Mesendoderm (in vitro differentiated cells): ENCODE measurements around the gene CYP19A1.

Source experiments
- DNase-seq: peaks from one replicate; pipeline ENCODE4 v3.0.0; 2013
- H2AK5ac ChIP-seq: 2 replicates; pipeline ENCODE4 v1.6.1; 2013; ENCODE audit warnings: low read length, inconsistent platforms
- H2BK120ac ChIP-seq: 2 replicates; pipeline ENCODE4 v1.6.1; 2013; ENCODE audit warnings: low read depth, mild to moderate bottlenecking, low read length, moderate library complexity, mixed read lengths
- H2BK15ac ChIP-seq: replicated peaks from 2 replicates; pipeline ENCODE4 v1.6.1; 2013; ENCODE audit warnings: low read depth, mild to moderate bottlenecking, moderate library complexity
- H2BK5ac ChIP-seq: 2 replicates; pipeline ENCODE4 v1.6.1; 2013; ENCODE audit warnings: low read length, inconsistent platforms
- H3K18ac ChIP-seq: 2 replicates; pipeline ENCODE4 v1.6.1; 2013; ENCODE audit warnings: mild to moderate bottlenecking, low read length, mixed read lengths
- H3K23ac ChIP-seq: one replicate; pipeline ENCODE4 v1.6.1; 2013; ENCODE audit warnings: low read length
- H3K27ac ChIP-seq: 2 replicates; pipeline ENCODE4 v1.5.1; 2013; ENCODE audit warnings: low read depth, mild to moderate bottlenecking, inconsistent platforms, low read length, moderate library complexity
- H3K27me3 ChIP-seq: 2 replicates; pipeline ENCODE4 v1.6.1; 2013; ENCODE audit warnings: low read length, control low read depth, mild to moderate bottlenecking, inconsistent platforms; ENCODE audit not compliant: insufficient read depth, poor library complexity
- H3K36me3 ChIP-seq: 2 replicates; pipeline ENCODE4 v1.6.1; 2013; ENCODE audit warnings: low read length, inconsistent platforms; ENCODE audit not compliant: control insufficient read depth, insufficient read depth
- H3K4ac ChIP-seq: one replicate; pipeline ENCODE4 v1.6.1; 2013; ENCODE audit warnings: low read depth, mild to moderate bottlenecking, low read length, moderate library complexity
- H3K4me1 ChIP-seq: 2 replicates; pipeline ENCODE4 v1.6.1; 2013; ENCODE audit warnings: low read depth, low read length, inconsistent platforms; ENCODE audit not compliant: control insufficient read depth
- H3K4me2 ChIP-seq: 2 replicates; pipeline ENCODE4 v1.6.1; 2013; ENCODE audit warnings: low read length
- H3K4me3 ChIP-seq: 2 replicates; pipeline ENCODE4 v1.5.1; 2013; ENCODE audit warnings: mild to moderate bottlenecking, low read length
- H3K56ac ChIP-seq: one replicate; pipeline ENCODE4 v1.6.1; 2013; ENCODE audit warnings: low read length
- H3K79me1 ChIP-seq: 2 replicates; pipeline ENCODE4 v1.6.1; 2013; ENCODE audit warnings: low read length, inconsistent platforms
- H3K79me2 ChIP-seq: 2 replicates; pipeline ENCODE4 v1.6.1; 2013; ENCODE audit warnings: mild to moderate bottlenecking, low read length; ENCODE audit not compliant: control insufficient read depth, insufficient read depth
- H3K9ac ChIP-seq: 2 replicates; pipeline ENCODE4 v1.6.1; 2013; ENCODE audit warnings: low read length, inconsistent platforms
- H4K5ac ChIP-seq: one replicate; pipeline ENCODE4 v1.6.1; 2013; ENCODE audit warnings: low read length
- H4K8ac ChIP-seq: one replicate; pipeline ENCODE4 v1.6.1; 2013; ENCODE audit warnings: low read depth, mild to moderate bottlenecking, control low read depth, low read length, moderate library complexity
- WGBS: extraction: QIAGEN DNeasy Blood & Tissue Kit; methylation state at CpG from one replicate; pipeline ENCODE4 v1.1.7; 2013; ENCODE audit warnings: low lambda C conversion rate, missing lambda C conversion rate; ENCODE audit not compliant: insufficient coverage; ENCODE audit errors: extremely low coverage; 5-methylcytosine and 5-hydroxymethylcytosine counted together

The CYP19A1 gene

DNA sequence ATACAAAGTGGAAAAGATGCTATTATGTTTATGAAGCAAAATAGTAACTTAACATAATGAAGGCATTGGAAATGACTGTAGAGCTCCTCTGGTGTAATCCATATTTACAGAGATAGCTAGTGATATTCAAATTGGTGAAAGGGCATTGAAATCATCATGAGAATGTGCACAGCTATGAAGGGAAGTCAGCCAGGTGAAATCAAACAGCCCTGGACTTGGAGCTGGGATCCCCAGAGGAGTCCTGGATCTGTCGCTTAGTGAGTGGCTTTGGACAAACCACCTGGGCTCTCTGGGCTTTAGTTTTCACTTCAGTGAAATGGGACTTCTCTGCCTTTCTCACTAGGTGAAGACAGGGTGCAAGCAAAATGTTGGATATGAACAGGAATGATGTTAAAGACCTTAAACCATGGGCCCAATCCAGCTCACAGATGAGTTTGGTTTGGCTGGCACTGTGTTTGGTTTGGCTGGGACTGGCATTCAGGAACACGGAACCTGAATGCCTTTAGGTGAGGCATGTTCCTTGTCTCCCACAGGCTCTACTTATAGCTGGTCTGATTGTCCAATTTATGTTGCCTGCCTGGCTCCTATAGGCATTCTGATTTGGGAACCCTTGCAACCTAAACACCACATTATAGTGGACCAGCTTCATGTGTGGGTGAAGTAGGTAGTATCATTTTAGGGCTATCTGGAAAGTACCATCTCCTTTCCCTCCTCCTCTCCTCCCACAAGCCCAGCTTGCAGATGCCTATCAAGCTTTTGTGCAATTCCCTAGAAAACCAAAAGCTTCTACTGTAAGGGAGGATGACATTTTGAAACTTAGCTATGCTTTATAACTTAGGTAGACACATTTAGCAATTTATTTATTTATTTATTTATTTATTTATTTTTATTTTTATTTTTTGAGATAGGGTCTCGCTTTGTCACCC lies 133.1 kb downstream of the CYP19A1 start:
- H3K79me2 ChIP-seq, result no peaks in the 10 kb centered on the region
- no peak overlapping the region for H3K27ac ChIP-seq
- no peak overlapping the region for H2BK15ac ChIP-seq
- H3K4me3 ChIP-seq, result no peak overlapping the region
- H3K9ac ChIP-seq, result no peak overlapping the region
- H3K79me1 ChIP-seq, result no peaks in the 10 kb centered on the region
- H2AK5ac ChIP-seq, result no peak overlapping the region
- DNase-seq, result no peak
- H3K18ac ChIP-seq, result no peak overlapping the region
- H4K5ac ChIP-seq, result no peak overlapping the region
- H3K23ac ChIP-seq, result no peak overlapping the region
- H3K4ac ChIP-seq, result no peak overlapping the region
- no peak overlapping the region for H2BK120ac ChIP-seq
- no peak overlapping the region for H3K4me2 ChIP-seq
- H3K36me3 ChIP-seq, result no peaks in the 10 kb centered on the region
- no peak overlapping the region for H4K8ac ChIP-seq
- H2BK5ac ChIP-seq, result no peak overlapping the region
- no peak overlapping the region for H3K56ac ChIP-seq
- no peaks in the 10 kb centered on the region for H3K27me3 ChIP-seq
- no peaks in the 10 kb centered on the region for H3K4me1 ChIP-seq
- WGBS, result no CpG with 5 or more reads among the region's 3 CpGs

DNA sequence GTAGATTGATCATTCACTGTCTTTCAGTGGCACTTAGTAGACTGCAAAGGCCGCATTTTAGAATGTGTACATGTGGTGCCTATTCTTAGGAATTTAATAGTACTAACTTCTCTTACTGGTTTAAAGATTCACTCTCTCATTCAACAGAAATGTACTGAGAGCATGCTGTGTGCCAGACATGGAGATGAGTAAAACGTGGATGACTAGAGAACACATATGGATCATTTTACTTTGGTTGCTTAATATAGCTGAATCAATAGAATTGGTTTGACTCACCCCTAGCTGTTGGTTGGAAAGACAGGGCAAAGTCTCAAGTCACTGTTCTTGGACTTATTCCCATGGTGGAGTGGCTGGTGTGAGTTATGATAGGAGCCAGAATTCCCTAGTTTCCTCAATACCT lies 134.6 kb downstream of the CYP19A1 start:
- H3K36me3 ChIP-seq, result no peaks in the 10 kb centered on the region
- no peak overlapping the region for H2BK15ac ChIP-seq
- no peak overlapping the region for H2BK120ac ChIP-seq
- no peak overlapping the region for H4K8ac ChIP-seq
- H3K27ac ChIP-seq, result no peak overlapping the region
- no CpG with 5 or more reads among the region's 2 CpGs for WGBS
- H2AK5ac ChIP-seq, result no peak overlapping the region
- H3K4ac ChIP-seq, result no peak overlapping the region
- no peak overlapping the region for H3K4me2 ChIP-seq
- H3K18ac ChIP-seq, result no peak overlapping the region
- no peak overlapping the region for H3K56ac ChIP-seq
- no peaks in the 10 kb centered on the region for H3K79me1 ChIP-seq
- H3K27me3 ChIP-seq, result no peaks in the 10 kb centered on the region
- no peak overlapping the region for H3K4me3 ChIP-seq
- H4K5ac ChIP-seq, result no peak overlapping the region
- no peak for DNase-seq
- no peak overlapping the region for H2BK5ac ChIP-seq
- H3K4me1 ChIP-seq, result no peaks in the 10 kb centered on the region
- no peak overlapping the region for H3K23ac ChIP-seq
- H3K9ac ChIP-seq, result no peak overlapping the region
- H3K79me2 ChIP-seq, result no peaks in the 10 kb centered on the region

DNA sequence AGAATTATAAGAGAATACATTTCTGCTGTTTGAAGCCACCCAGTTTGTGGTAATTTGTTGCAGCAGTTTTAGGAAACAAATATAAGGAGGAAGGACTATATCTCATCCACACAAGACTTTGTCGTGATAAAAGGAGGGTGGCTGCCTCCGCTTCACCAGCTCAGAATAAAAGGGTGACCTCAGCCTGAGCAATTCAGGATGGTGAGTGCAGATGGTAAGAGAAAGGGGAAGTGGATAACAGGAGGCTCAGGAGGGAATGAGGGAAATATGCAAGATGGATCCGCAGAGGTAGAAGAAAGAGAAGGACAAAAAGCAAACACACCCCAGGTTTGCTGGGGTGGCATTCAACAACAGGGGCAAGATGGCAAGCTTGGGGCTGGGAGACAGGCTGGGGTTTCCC lies 135.6 kb downstream of the CYP19A1 start:
- no peak overlapping the region for H3K9ac ChIP-seq
- no peak overlapping the region for H3K4ac ChIP-seq
- no peak overlapping the region for H2AK5ac ChIP-seq
- no peak overlapping the region for H3K4me2 ChIP-seq
- H4K5ac ChIP-seq, result no peak overlapping the region
- no CpG with 5 or more reads among the region's 3 CpGs for WGBS
- H3K18ac ChIP-seq, result no peak overlapping the region
- no peak overlapping the region for H2BK120ac ChIP-seq
- no peak overlapping the region for H3K56ac ChIP-seq
- H3K79me1 ChIP-seq, result no peaks in the 10 kb centered on the region
- H2BK15ac ChIP-seq, result no peak overlapping the region
- H2BK5ac ChIP-seq, result no peak overlapping the region
- H3K27me3 ChIP-seq, result no peaks in the 10 kb centered on the region
- H3K4me1 ChIP-seq, result no peaks in the 10 kb centered on the region
- H3K4me3 ChIP-seq, result no peak overlapping the region
- no peaks in the 10 kb centered on the region for H3K79me2 ChIP-seq
- H3K23ac ChIP-seq, result no peak overlapping the region
- H3K36me3 ChIP-seq, result no peaks in the 10 kb centered on the region
- no peak overlapping the region for H4K8ac ChIP-seq
- no peak for DNase-seq
- H3K27ac ChIP-seq, result no peak overlapping the region

DNA sequence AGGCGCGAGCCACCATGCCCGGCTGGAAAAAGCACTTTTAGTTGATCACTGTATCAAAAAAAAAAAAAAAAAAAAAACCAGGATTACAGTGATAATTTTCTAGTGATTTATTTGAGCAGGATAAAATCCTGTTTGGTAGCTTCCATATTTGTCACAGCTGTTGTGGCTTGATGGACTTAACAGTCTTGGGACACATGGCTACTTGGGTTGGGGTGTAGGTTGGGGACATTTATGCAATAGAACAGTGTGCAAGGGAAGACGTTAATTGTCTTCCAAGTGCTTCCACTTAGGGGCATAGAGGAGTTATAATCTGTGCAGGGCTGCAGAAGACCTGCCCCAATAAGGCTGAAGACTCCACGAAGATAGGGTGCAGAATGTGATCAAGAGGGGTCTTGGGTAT lies 136.8 kb downstream of the CYP19A1 start:
- H3K9ac ChIP-seq, result no peak overlapping the region
- H3K36me3 ChIP-seq, result no peaks in the 10 kb centered on the region
- no peak overlapping the region for H2BK5ac ChIP-seq
- H3K4me1 ChIP-seq, result no peaks in the 10 kb centered on the region
- no peak overlapping the region for H3K4me3 ChIP-seq
- H3K27me3 ChIP-seq, result no peaks in the 10 kb centered on the region
- no peak overlapping the region for H2BK15ac ChIP-seq
- H2BK120ac ChIP-seq, result no peak overlapping the region
- no peak overlapping the region for H3K56ac ChIP-seq
- H3K27ac ChIP-seq, result no peak overlapping the region
- no peak overlapping the region for H4K5ac ChIP-seq
- H2AK5ac ChIP-seq, result no peak overlapping the region
- no peak overlapping the region for H3K4me2 ChIP-seq
- no CpG with 5 or more reads among the region's 5 CpGs for WGBS
- H3K79me2 ChIP-seq, result no peaks in the 10 kb centered on the region
- no peak overlapping the region for H3K23ac ChIP-seq
- no peak overlapping the region for H3K4ac ChIP-seq
- no peak overlapping the region for H4K8ac ChIP-seq
- H3K79me1 ChIP-seq, result no peaks in the 10 kb centered on the region
- H3K18ac ChIP-seq, result no peak overlapping the region
- no peak for DNase-seq

DNA sequence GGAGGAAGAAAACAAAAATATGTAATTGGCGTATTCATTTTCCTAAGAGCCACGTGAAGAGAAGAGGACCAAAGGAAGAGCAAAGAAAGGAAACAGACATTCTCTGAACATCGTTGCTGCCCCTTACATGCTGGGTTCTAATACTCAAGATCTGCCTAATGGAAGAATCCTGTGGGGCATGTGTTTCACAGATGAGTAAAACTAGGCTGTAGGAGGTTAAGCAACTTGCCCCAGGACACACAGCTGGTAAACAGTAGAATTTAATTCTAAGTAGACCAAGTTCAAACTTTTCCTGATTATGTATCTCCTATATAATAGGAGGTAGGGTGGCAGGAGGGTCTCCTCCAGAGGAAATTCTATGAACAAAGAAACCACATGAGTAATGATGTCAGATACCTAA lies 137.6 kb downstream of the CYP19A1 start:
- Histone ChIP-seq H3K23ac (no peak overlapping the region), H3K27me3 (no peaks in the 10 kb centered on the region), H3K27ac (no peak overlapping the region), H2AK5ac (no peak overlapping the region), H3K4me2 (no peak overlapping the region), H3K4me1 (no peaks in the 10 kb centered on the region), H2BK120ac (no peak overlapping the region), H2BK15ac (no peak overlapping the region), H3K36me3 (no peaks in the 10 kb centered on the region), H3K9ac (no peak overlapping the region), H3K18ac (no peak overlapping the region), H2BK5ac (no peak overlapping the region), H3K4ac (no peak overlapping the region), H3K56ac (no peak overlapping the region), H3K4me3 (no peak overlapping the region), H3K79me1 (no peaks in the 10 kb centered on the region), H4K5ac (no peak overlapping the region), H4K8ac (no peak overlapping the region), H3K79me2 (no peaks in the 10 kb centered on the region)
- no peak for DNase-seq
- WGBS, result no CpG with 5 or more reads among the region's 3 CpGs

DNA sequence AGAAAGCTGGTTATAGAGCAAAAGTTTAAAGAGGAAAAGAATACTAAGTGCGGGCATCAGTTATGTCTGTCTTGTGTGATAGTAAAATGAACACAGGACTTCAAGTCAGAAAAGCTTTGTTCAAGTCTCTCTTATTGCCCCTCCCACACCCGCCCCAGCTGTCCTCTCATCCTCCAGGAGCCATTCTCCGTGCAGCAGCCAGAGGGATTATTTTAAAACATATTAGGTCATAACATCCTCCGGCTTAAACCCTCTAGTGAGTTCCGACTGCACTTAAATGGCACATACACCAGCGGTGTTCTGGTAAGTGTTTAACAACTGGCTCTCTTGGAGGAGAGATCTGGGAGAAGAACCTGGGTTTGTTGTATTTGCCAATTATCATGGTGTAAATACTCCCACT lies 138.9 kb downstream of the CYP19A1 start:
- Histone ChIP-seq H3K27me3 (no peaks in the 10 kb centered on the region), H3K4me2 (no peak overlapping the region), H3K4me1 (no peaks in the 10 kb centered on the region), H2BK5ac (no peak overlapping the region), H4K5ac (no peak overlapping the region), H3K79me1 (no peaks in the 10 kb centered on the region), H3K79me2 (no peaks in the 10 kb centered on the region), H2BK15ac (no peak overlapping the region), H3K18ac (no peak overlapping the region), H3K4ac (no peak overlapping the region), H3K36me3 (no peaks in the 10 kb centered on the region), H2AK5ac (no peak overlapping the region), H3K9ac (no peak overlapping the region), H3K4me3 (no peak overlapping the region), H3K56ac (no peak overlapping the region), H3K27ac (no peak overlapping the region), H4K8ac (no peak overlapping the region), H3K23ac (no peak overlapping the region), H2BK120ac (no peak overlapping the region)
- no CpG with 5 or more reads among the region's 6 CpGs for WGBS
- DNase-seq, result no peak
